ENCODE results near the gene CRACR2A. TPM values are rescaled to one million over a fixed set of nuclear protein-coding genes. Genes with fewer than 3 reads are reported as not detected.

The CRACR2A gene
- total RNA-seq, 1 donor from 2014 or later: 3.0 TPM

DNA sequence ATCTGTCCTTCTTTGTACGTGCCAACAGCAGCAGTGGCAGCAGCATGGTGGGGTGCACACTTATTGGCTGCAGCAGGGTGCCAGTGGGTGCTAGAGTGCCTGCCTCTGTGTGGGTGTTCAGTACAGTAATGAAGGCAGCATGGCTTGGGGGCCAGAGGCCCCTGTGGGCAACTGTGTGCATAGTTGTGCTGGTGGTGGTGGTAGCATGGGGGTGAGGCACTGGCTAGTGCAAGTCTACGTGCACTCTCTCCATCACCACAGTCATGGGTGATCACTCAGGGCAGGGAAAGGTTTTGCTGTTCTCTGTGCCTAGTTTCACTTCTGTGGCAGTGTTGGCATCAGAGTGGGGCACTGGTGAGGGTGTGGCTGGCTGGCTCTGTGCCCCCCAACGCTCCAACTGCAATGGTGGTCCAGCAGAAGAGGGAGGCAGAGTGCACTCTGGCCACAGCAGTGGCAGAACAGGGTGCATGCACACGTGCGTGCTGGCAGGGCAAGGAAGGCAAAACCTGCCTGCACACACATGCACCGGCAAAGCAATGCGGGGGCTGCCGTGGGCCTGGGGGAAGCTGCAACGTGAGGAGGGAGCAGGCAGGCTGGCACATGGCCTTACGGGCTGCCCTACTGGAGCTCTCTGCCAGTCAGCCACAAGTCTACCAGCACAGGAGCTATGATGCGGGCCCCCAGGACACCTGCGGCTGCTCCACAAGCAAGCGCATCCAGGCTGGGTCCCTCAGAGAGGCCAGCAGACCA, 60.1 kb downstream of the CRACR2A start:
- H3K4me1 Mint-ChIP-seq (ENCODE audit: low read depth): no peaks in the 10 kb centered on the region
- no peaks in the 10 kb centered on the region for H3K36me3 Mint-ChIP-seq (ENCODE audit: insufficient read depth)
- TF ChIP-seq, protein P1, sequence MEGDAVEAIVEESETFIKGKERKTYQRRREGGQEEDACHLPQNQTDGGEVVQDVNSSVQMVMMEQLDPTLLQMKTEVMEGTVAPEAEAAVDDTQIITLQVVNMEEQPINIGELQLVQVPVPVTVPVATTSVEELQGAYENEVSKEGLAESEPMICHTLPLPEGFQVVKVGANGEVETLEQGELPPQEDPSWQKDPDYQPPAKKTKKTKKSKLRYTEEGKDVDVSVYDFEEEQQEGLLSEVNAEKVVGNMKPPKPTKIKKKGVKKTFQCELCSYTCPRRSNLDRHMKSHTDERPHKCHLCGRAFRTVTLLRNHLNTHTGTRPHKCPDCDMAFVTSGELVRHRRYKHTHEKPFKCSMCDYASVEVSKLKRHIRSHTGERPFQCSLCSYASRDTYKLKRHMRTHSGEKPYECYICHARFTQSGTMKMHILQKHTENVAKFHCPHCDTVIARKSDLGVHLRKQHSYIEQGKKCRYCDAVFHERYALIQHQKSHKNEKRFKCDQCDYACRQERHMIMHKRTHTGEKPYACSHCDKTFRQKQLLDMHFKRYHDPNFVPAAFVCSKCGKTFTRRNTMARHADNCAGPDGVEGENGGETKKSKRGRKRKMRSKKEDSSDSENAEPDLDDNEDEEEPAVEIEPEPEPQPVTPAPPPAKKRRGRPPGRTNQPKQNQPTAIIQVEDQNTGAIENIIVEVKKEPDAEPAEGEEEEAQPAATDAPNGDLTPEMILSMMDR (IDR thresholded peaks at IDR 0.05; ENCODE audit: unreplicated experiment): no peak
- H3K4me3 Mint-ChIP-seq (ENCODE audit: low read depth): no peak overlapping the region
- peaks cover 34% of the 10 kb centered on the region for H3K9me3 Mint-ChIP-seq (ENCODE audit: low read depth)
- DNase-seq (ENCODE audit: low spot score, unreplicated experiment): no peak
- H3K27me3 Mint-ChIP-seq: peaks cover 6% of the 10 kb centered on the region
- no peak overlapping the region for H3K27ac Mint-ChIP-seq

DNA sequence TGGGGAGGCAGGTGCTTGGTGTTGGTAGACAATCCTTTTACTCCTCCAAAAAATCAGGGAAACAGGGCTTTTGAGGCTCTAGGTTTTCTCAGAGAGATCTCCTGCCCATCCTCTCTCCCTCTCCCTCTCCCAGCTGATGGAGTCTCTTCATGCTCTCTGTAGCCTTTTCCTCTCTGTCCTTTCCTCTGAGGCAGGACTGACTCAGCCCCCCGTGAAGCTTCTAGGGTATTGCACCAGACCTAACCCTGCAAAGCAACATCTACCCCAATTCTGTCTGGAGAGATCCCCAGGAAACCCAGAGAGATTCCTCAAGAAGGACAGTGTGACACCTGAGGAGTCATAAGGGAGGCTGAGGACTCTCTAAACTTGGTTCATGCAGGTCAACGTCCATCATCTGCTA, 66.4 kb downstream of the CRACR2A start:
- H3K27ac Mint-ChIP-seq: no peak overlapping the region
- H3K27me3 Mint-ChIP-seq: peaks cover 7% of the 10 kb centered on the region
- no peak for DNase-seq (ENCODE audit: low spot score, unreplicated experiment)
- TF ChIP-seq, protein P1 (IDR thresholded peaks at IDR 0.05; ENCODE audit: unreplicated experiment): no peak
- no peaks in the 10 kb centered on the region for H3K4me1 Mint-ChIP-seq (ENCODE audit: low read depth)
- H3K9me3 Mint-ChIP-seq (ENCODE audit: low read depth): peaks cover 30% of the 10 kb centered on the region
- no peaks in the 10 kb centered on the region for H3K36me3 Mint-ChIP-seq (ENCODE audit: insufficient read depth)
- no peak overlapping the region for H3K4me3 Mint-ChIP-seq (ENCODE audit: low read depth)

DNA sequence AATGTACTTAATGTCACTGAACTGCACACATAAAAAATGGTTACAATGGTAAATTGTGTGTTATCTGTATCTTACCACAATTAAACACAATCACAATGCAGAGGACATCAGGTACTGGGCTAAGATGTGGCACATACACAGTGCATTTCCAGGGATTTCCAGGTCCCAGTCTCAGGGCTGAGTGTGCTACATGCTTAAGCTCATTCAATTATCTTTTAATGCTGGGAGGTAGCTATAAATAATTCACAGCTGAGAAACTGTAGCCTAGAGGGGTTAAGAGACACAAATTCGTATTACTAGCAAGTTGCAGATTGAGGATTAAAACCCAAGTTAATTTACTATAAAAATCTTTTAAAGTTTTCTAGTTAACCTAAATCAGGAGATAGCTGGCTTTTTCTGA, 67.1 kb downstream of the CRACR2A start:
- no peak for DNase-seq (ENCODE audit: low spot score, unreplicated experiment)
- Mint-ChIP-seq H3K4me1 (ENCODE audit: low read depth) (no peaks in the 10 kb centered on the region), H3K36me3 (ENCODE audit: insufficient read depth) (no peaks in the 10 kb centered on the region), H3K27ac (no peak overlapping the region), H3K27me3 (peaks cover 7% of the 10 kb centered on the region), H3K4me3 (ENCODE audit: low read depth) (no peak overlapping the region), H3K9me3 (ENCODE audit: low read depth) (peaks cover 25% of the 10 kb centered on the region)
- TF ChIP-seq, protein P1 (IDR thresholded peaks at IDR 0.05; ENCODE audit: unreplicated experiment): no peak

DNA sequence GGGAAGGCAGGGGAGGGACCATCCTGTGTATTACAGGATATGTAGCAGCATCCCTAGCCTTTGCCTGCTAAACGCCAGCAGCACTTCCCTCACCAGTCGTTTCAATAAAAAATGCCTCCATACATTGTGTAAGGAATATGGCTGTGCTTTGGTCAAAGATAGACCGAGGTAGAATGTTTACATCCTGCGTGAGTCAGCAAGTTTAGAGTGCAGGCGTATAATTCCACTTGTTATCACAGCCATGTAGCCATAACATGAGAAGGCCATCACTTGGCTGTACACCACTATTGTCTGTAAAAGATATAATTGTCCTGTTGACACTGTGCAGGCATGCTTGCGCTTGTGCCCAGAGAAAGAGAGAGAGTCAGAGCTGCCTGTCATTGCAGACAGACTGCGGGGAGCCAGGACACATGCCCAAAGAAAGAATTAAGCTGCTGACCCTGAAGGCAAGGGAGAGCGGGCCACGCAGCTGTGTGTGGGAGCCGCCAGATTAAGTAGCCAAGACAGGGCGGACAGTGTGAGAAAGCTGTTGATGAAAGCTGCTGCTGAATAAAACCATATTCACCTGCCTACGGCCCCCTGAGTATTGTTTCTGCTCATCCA, 68.4 kb downstream of the CRACR2A start:
- H3K27ac Mint-ChIP-seq: no peak overlapping the region
- no peaks in the 10 kb centered on the region for H3K4me1 Mint-ChIP-seq (ENCODE audit: low read depth)
- H3K9me3 Mint-ChIP-seq (ENCODE audit: low read depth): peaks cover 15% of the 10 kb centered on the region
- peaks cover 7% of the 10 kb centered on the region for H3K27me3 Mint-ChIP-seq
- no peak for DNase-seq (ENCODE audit: low spot score, unreplicated experiment)
- H3K4me3 Mint-ChIP-seq (ENCODE audit: low read depth): no peak overlapping the region
- TF ChIP-seq, protein P1 (IDR thresholded peaks at IDR 0.05; ENCODE audit: unreplicated experiment): no peak
- H3K36me3 Mint-ChIP-seq (ENCODE audit: insufficient read depth): no peaks in the 10 kb centered on the region

DNA sequence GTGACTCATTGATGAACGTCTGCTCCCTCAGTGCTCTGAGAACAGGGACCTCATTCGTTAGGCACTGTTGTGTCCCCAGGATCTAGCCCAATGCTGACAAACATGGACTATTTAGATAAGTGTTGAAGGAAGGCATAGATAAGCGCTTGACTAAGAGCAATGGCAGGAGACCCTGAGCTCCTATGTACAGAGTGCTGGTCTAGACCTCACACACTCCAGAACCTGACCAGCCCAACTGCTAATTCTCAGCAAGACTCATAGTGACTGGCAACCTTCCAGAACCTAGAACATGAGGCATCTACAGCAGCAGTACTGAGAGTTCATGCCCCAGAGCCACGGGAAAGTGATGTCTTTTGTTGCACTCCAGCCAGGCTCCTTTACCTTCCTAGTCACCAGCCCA, 69.2 kb downstream of the CRACR2A start:
- TF ChIP-seq, protein P1 (IDR thresholded peaks at IDR 0.05; ENCODE audit: unreplicated experiment): no peak
- no peak overlapping the region for H3K27ac Mint-ChIP-seq
- H3K9me3 Mint-ChIP-seq (ENCODE audit: low read depth): peaks cover 6% of the 10 kb centered on the region
- H3K36me3 Mint-ChIP-seq (ENCODE audit: insufficient read depth): no peaks in the 10 kb centered on the region
- H3K27me3 Mint-ChIP-seq: peaks cover 5% of the 10 kb centered on the region
- no peak for DNase-seq (ENCODE audit: low spot score, unreplicated experiment)
- H3K4me1 Mint-ChIP-seq (ENCODE audit: low read depth): no peaks in the 10 kb centered on the region
- no peak overlapping the region for H3K4me3 Mint-ChIP-seq (ENCODE audit: low read depth)

Measured in progenitor cell of endocrine pancreas (in vitro differentiated cells).